Myocyte (in vitro differentiated cells): ENCODE results near the gene TNRC6B. TPM values are rescaled to one million over a fixed set of nuclear protein-coding genes. Genes with fewer than 3 reads are reported as not detected.
"Not testable (repeated sequence)": the region's sequence is repeated elsewhere in the genome, so short reads cannot be mapped to it uniquely, and the experiment has no call there.

Experiments
- DNase-seq: peaks from one replicate; pipeline ENCODE4 v3.0.0-alpha.2; 2012; ENCODE audit warnings: low read depth
- total RNA-seq: library from RNA; depleted of rRNA; stranded (reverse); fragments of >200 nt; gene quantifications from 2 replicates; pipeline ENCODE4 v1.2.3, GENCODE V29; 2014

TNRC6B gene
- total RNA-seq, 1 donor from 2014 or later = 34.7 TPM

DNA sequence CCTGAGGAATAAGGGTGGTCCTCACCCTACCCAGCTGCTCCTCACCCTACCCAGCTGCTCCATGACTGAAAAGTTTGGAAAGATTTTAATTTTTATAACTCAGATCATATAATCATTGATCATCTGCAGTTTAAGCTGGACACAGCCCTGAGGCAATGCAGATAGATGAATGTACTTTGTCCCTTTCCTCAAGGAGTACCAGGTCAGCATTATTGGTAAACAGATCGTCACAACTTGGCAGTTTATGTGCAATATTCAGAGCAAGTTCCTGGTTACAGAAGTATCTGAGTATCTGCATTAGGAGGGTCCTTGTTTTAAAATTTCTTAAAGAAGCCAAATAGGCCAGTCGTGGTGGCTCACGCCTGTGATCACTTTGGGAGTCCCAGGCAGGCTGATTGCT is 3.6 kb downstream of the TNRC6B start:
- no peak for DNase-seq

DNA sequence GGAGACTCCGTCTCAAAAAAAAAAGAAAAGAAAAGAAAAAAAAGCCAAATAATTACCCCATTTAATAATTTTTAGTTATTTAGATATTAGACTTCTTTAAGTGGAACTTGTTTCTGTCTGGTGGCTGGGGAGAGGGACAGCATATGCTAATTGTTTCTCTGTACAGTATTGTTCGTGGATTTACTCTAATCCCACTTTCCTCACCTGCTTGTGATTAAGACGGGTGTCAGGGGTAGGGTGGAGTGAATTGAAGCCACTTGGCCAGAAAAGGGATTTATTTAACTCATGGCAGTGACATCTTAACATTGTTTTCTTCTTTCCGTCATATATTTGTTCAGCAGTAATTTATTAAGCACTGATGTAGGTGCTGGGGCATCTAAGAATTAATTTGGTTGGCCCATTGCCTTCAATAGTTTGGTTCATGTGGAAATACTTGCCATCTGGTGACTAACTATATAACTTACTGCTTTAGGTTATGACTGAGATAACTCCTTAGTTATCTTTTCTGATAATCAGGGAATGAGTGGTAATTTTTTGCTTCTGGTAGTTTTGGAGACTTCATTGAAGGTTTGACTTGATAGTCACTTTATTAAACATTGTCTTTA is 4.6 kb downstream of the TNRC6B start:
- no peak for DNase-seq

DNA sequence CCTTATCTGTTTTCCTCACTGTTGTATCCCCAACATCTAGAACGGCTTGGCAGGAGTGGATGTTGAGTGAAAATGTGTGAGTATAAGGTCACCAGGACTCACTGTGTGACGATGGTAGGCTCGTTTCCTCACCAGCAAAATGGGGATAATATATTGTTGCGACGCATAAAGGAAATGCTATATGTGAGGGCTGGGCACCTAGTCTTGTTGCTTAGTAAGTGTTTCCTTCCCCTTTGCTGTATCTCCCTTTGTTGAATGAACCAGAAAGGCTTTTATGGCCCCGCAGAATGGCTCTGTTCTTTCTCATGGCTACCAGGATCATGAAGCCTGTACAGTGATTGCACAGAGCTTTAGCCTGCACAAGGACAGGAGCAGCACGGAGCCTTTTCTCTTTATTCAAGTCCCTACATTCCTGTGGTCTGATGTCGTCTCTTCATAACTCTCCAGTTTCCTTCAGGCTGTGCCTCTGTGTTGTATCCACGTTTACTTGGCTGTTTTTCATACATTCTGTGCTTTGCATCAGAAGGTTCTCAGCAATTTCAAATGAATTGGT is 5.4 kb downstream of the TNRC6B start:
- peak; percentile 69 for DNase-seq

DNA sequence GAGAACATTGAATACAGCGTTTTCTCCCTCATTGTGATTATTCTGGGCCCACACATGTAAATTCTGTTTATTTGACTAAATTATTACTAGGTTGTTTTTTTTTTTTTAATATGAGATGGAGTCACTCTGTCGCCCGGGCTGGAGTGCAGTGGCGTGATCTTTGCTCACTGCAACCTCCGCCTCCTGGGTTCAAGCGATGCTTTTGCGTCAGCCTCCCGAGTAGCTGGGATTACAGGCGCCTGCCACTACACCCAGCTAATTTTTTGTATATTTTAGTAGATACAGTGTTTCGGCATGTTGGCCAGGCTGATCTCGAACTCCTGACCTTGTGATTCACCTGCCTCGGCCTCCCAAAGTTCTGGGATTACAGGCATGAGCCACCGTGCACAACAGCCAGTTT is 5.9 kb downstream of the TNRC6B start:
- DNase-seq = not testable (repeated sequence)

DNA sequence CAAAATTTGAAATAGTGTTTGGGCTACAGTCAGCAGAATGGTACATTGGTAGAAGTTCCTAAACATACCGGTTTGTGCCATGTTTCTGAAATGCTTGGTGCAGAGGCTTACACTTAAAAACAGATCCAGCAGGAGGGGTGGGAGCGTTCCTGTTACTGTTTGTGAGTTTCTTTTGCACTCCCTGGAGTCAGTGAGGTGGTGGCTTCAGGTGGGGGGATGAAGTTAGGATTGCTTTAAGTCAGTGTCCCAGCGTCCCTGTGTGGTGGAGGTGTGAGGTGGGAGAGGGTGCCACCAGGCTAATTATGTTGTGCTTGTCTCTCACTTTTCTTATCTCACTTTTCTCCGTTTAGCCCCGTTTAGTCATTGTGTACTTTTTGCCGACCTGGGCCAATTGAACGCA is 9.7 kb downstream of the TNRC6B start:
- DNase-seq = no peak

DNA sequence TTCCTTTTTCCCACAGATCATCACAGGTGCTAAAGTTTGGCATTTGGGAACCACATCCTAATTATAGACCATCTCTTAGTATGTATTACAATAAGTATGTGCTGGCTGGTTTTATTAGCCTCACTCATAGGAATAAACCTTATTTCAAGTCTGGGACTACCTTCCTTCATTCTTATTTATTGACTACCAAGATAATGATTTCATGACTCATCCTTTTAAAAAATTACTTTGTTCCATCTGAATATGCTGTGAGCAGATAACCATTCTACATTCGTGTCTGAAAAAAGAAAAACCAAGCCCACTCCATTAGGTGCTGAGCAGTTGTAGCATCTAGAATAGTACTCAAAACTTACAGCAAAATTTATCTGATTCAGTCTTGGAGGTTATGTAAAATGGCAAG is 12.3 kb downstream of the TNRC6B start:
- no peak for DNase-seq

DNA sequence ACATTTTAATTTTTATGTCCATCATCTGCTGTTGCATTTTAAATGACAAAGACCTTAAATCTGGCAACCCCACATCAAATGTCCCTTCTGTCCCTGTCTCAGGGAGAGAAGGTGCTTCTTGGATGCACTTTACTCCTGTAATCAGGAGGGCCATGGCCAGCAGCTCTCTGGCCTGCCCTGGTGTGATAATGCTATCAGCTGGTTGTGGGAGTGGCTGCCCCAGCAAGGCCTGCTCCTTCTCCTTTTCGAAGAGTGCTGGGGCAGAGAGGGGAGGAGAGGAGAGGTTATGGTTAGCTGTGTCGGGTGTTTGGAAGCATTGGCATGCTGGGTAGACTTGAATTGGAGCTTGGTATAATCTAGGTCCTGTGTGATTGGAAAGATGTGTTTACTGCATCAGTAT is 12.8 kb downstream of the TNRC6B start:
- DNase-seq = peak; percentile 49

DNA sequence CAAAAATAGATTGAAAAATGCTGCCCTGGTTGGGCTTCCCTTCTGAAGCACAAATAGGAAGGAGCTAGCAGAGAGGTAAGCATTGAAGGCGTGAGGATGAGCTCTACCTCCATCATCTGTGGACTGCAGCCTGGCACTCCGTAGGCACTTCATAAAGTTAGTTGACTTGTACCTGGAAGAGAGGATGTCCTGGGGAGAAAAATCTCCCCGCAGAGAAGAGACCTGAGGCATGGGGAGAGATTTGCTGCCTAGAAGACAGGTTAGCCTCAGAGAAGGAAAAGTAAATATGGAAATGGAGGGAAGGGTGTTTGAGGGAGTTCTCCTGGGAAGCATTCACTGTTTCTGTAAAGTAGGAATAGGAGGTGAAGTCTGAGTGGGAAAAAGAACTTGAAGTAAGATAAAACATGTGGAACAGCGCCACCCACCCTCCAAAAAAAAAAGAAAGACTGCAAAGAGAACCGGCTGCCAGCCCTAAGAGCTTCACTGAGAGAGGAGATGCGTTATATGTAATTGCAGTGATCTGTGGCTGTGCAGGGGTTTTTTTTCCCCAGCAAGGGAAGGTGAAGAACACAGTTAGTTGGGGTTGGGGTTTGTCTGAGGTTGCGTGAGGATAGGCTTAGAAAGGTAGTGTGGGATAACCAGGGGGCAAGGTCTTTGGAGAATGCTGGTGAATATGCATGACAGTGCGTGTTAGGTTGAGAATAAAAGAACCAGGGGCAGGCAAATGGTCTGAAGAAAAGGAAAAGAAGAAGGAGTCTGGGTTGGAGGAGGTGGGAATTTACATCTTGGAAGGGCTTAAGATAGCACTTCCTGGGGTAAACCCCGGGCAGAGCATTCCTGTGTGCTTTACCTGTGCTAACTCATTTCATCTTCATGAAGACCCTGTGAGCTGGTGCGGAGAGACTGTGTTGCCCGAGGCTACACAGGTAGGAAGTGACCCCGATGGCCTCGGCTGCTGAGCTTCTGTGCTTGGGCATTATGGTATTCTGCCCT is 16.0 kb downstream of the TNRC6B start:
- DNase-seq = no peak

DNA sequence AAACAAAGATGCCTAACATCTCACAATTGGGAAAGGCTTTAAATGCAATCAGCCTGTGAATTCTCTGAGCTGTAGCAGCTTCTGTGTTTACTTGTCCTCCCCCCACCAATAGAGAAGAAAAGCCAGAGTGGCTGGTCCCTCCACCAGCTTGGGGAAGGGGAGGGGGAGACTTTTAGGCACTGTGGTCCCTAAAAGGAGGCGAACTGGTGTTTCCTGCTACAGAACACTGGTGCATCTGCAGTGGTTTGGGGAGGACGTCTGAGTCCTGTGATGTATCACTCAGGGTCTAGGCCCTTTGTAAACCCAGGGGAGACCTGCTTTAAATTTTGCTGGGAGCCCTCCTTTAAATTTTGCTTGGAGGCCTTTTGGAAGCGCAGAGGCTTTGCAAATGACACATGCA is 16.9 kb downstream of the TNRC6B start:
- DNase-seq = no peak

DNA sequence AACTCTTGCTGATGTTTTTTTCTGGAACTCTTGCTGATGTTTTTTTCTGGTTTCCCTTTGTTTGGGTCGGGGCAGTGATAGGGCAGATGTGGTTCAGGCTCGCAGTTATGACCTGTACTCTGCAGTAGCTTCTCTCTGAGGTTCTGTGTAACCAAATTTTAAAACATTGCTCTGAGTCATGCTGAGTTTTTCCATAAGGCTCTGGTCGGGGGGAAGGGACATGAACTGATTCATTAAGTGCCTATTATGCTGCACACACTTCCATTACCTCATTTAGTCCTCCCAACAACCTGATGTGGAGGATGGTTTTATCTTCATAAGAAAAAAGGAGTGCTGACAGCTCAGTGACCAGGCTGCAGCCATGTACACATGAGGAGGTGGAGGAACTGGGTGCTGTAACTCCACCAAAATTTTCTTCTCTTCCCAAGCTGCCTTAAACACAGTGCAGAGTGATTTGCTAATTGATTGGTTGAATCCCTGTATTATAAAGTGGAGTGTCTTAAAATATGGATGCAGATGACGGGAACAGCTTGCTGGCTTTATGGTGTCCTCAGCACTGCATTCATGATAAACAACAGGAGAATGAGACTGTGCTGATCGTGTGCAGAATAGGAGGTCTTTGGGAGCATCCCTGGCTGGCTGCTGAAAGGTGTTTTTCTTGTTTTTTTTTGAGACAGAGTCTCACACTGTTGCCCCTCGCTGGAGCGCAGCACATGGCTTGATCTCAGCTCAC is 19.1 kb downstream of the TNRC6B start:
- peak; percentile 72 for DNase-seq

DNA sequence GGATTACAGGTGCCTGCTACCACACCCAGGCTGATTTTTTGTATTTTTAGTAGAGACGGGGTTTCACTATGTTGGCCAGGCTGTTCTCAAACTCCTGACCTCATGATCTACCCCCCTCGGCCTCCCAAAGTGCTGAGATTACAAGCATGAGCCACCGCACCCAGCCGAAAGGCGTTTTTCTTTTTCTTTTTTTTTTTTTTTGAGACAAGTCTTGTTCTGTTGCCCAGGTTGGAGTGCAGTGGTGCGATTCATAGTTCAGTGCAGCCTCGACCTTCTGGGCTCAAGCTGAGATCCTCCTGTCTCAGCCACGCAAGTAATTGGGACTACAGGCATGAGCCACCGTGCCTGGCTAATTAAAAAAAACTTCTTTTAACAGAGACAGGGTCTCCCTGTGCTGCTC is 19.7 kb downstream of the TNRC6B start:
- DNase-seq = not testable (repeated sequence)

DNA sequence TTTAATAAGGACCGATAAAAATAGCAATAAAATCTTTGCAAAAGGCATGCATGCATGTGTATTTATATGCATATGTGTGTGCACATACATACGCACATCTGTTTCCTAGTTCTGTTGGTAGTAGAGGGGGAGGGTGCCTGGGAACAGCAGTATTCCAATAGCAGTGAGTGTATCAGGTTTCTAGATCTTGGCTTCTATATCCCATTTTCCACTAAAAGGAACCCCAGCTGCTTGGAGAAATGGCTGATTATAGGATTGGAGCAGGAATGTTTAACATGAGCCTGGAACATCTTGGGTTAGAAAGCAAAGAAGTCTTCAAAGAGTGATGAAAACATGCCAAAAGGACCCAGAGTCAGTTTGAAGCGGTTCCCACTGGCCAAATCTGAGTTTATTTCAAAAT is 21.0 kb downstream of the TNRC6B start:
- DNase-seq = no peak

DNA sequence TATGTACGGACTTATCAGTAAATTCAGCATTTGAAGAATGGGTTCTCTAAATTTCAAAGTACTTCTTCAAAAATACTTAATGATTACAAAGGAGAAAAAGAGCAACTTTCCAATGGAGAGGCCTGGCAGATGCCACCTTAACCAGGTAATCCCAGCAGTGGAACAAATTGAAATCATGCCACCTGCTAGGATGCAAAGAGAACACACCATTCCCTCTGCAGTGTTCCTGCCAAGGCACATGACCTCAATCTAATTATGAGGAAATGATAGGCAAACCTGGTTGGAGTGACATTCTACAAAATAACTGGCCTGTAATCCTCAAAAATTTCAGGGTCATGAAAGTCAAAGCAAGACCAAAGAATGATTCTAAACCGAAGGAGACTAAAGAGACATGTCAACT is 21.5 kb downstream of the TNRC6B start:
- DNase-seq = no peak

DNA sequence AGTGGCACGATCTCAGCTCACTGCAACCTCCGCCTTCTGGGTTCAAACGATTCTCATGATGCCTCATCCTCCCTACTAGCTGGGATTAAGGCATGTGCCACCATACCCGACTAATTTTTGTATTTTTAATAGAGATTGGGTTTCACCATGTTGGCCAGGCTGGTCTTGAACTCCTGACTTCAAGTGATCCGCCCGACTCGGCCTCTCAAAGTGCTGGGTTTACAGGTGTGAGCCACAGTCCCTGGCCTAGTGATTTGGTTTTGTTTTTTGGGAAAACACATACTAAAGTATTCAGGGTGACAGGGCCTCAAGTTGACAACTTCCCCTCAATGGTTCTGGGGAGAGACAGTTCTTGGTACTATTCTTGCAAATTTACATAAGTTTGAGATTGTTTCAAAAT is 22.1 kb downstream of the TNRC6B start:
- DNase-seq = no peak

DNA sequence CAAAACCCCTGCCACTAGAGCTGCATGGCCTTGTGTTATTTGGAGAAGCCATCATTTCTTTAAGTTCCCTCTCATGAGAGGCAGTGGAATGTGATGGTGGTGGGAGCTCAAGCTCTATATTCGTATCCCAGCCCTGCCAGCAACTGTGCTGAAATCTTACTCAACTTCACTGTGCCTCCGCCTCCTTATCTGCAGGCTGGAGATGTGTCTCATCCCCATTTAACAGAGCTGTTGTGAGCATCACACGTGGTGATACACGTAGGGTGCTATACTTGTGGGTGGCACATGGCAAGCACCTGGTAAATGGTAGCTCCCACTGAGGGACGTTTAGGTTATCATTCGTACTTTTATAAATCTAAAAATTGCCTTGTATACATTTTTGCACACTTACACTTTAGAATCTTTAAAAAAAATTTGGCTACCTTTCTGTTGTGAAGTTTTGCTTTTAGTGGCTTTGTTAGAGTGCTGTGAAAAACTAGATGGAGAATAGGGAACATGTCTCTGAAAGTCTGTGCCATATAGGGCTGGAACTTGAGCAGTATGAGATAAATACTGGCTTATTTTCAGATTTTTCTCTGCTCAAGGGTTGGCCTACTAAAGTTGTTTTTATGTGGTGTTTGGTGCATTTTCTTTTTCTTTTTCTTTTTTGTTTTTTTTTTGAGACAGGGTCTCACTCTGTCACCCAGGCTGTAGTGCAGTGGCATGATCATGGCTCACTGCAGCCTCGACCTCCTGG is 23.2 kb downstream of the TNRC6B start:
- no peak for DNase-seq

DNA sequence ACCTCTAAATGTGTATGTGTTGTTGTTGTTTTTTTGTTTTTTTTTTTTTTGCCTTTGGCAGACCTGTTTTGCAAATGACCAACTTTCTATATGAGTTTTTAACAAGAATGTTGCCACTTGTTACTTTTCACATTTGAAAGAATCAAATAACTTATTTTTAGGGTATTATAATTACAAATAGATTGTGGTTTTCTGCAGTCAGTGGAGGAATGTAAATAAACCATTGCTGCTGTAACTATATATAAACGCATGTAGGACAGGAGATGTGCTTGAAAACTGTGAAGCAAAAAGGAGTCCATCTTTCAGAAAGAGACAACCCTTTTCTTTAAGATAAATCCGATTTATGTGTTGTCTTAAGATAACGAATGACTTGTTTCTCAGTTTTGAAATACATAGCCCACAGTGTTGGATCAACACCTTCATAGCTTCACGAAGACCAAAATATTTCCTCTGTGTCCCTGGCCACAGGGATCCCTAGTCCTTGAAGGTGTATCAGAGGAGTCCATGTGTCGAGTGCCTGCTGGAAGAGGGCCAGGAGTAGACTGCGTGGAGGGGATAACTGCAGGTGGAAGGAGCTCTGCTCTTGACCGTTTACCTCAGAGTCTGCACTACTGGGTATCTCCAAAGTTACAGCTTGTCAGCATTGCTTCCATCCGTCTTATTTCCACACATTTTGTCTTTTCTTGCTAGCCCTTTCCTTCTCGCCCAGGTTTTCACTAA is 24.7 kb downstream of the TNRC6B start:
- DNase-seq = no peak

DNA sequence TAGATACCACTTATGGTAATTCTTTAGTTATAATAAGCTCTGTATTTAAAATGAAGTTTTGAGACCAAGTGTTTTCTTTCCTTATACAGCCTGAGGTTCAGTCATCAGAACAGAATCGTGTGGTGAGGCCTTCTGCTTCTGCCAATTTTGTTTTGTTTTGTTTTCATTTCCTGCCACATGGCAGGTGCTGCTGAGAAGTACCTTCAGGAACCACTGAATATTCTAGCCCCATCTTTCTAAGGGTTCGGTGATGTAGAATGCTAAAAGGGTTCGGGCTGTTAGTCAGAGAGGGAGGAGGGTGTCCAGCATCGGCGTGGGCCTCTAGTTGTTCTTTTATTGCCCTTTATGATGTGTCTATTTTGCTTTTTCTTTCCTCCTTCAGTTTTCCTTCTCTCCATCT is 25.8 kb downstream of the TNRC6B start:
- DNase-seq = peak; percentile 73

DNA sequence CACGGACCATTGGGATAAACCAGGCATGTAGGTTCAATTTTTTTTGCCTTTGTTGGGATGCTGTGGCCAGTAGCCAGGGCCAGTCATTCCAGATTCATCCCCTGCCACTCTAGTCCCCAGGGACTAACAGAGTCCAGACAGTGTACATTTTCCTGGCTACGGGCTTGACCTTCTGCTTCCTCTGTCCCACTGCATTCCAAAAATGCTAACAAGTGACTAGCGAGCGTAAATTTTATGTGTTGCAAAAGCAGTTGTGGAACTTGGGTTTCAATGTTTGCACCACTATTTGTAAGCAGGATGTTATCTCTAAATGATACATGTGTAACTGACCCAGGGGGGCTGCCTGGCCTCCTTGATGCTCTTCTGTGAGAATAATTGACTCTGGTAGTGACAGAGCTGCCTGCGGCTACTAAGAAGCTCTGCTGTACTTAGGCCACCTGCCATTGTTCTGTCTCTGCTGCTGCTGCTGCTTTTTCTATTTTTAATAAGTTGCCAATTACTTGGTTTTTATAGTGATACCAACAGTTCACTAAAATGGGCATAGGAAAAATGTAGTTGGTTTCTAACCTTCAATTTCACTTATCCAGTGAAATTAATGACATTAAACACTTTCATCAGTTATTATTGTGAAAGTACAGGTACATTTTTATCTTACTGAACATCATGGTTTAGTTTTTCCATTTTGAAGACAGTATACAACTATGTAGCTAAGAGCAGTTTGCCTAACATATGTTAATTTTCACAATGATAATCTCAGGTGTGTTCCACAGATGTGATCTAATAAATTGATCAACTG is 26.8 kb downstream of the TNRC6B start:
- peak; percentile 79 for DNase-seq

DNA sequence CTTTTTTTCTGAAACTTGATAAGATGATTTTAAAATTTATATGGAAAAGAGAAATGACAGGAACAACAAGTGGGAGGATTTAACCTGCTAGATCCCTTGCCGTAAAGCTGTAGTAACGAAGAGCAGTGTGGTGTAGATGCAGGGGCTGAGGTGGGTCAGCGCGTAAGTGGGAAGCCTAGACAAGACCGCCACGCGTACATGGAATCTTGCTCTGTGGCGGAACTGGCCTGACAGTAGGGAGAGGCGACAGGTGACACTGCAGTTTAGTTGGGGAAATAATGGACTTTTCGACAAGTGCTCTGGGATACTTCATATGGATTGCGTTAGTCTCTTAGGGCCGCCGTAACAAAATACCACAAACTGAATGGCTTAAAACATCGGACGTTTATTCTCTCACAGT is 28.8 kb downstream of the TNRC6B start:
- no peak for DNase-seq

DNA sequence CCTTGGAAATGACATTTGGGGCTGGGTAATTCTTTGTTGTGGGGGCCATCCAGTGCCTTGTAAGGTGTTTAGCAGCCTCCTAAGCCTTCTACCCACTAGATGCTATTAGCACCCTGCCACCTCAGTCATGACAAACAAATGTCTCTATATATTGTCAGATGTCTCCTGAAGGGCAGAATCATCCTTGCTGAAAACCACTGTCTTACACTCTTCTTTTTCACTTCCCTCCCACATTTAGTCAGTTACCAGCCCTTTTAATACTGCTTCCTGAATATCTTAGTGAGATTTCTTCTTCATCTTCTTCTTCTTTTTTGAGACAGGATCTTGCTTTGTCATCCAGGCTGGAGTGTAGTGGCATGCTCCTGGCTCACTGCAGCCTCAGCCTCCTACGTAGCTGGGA is 33.1 kb downstream of the TNRC6B start:
- DNase-seq = no peak
